Trophoblast cell (in vitro differentiated cells and primary cell): ENCODE data around the gene APOL5.

Experiments
- DNase-seq, 2 donors: peaks; one replicate each; pipeline ENCODE4 v3.0.0-alpha.2; 2016
- H2AFZ ChIP-seq: 2 replicates; pipeline ENCODE4 v1.6.1; 2013; ENCODE audit warnings: low read length, moderate library complexity, mild to moderate bottlenecking; ENCODE audit not compliant: insufficient read depth, poor library complexity
- H2AK5ac ChIP-seq: 2 replicates; pipeline ENCODE4 v1.6.1; 2013; ENCODE audit warnings: mild to moderate bottlenecking, low read length
- H2BK120ac ChIP-seq: 2 replicates; pipeline ENCODE4 v1.6.1; 2013; ENCODE audit warnings: low read length, mild to moderate bottlenecking, moderate library complexity; ENCODE audit not compliant: insufficient read depth, poor library complexity
- H2BK12ac ChIP-seq: 2 replicates; pipeline ENCODE4 v1.6.1; 2013; ENCODE audit warnings: mild to moderate bottlenecking, low read length, moderate library complexity
- H2BK5ac ChIP-seq: 2 replicates; pipeline ENCODE4 v1.6.1; 2013; ENCODE audit warnings: low read length, low read depth, moderate library complexity, mild to moderate bottlenecking; ENCODE audit not compliant: poor library complexity
- H3K14ac ChIP-seq: 2 replicates; pipeline ENCODE4 v1.6.1; 2013; ENCODE audit warnings: mild to moderate bottlenecking, low read length
- H3K18ac ChIP-seq: 2 replicates; pipeline ENCODE4 v1.6.1; 2013; ENCODE audit warnings: mild to moderate bottlenecking, low read length
- H3K23ac ChIP-seq: 2 replicates; pipeline ENCODE4 v1.6.1; 2013; ENCODE audit warnings: low read length
- H3K27ac ChIP-seq: 2 replicates; pipeline ENCODE4 v1.5.1; 2013; ENCODE audit warnings: low read depth, mild to moderate bottlenecking, inconsistent platforms, low read length, moderate library complexity
- H3K27me3 ChIP-seq: 2 replicates; pipeline ENCODE4 v1.6.1; 2013; ENCODE audit warnings: inconsistent platforms, mild to moderate bottlenecking, low read length, moderate library complexity; ENCODE audit not compliant: insufficient read depth
- H3K36me3 ChIP-seq, 2 experiments: 1 replicate in 1 of 2; 2 replicates in 1 of 2; pipeline ENCODE4 v1.6.1; 2013; ENCODE audit warnings: low read length in 2 of 2, mild to moderate bottlenecking in 2 of 2, moderate library complexity in 1 of 2; ENCODE audit not compliant: insufficient read depth in 2 of 2, control insufficient read depth in 1 of 2
- H3K4ac ChIP-seq: 2 replicates; pipeline ENCODE4 v1.6.1; 2013; ENCODE audit warnings: low read depth, mild to moderate bottlenecking, low read length, moderate library complexity
- H3K4me1 ChIP-seq, 2 experiments: 1 replicate in 1 of 2; 2 replicates in 1 of 2; pipeline ENCODE4 v1.6.1; 2013; ENCODE audit warnings: low read length in 2 of 2, mild to moderate bottlenecking in 2 of 2, moderate library complexity in 1 of 2; ENCODE audit not compliant: insufficient read depth in 2 of 2, control insufficient read depth in 1 of 2
- H3K4me2 ChIP-seq: 2 replicates; pipeline ENCODE4 v1.6.1; 2013; ENCODE audit warnings: inconsistent platforms, mild to moderate bottlenecking, low read length, moderate library complexity
- H3K4me3 ChIP-seq: 2 replicates; pipeline ENCODE4 v1.5.1; 2013; ENCODE audit warnings: mild to moderate bottlenecking, low read depth, low read length, inconsistent platforms
- H3K79me1 ChIP-seq: one replicate; pipeline ENCODE4 v1.6.1; 2013; ENCODE audit warnings: low read length
- H3K79me2 ChIP-seq: 2 replicates; pipeline ENCODE4 v1.6.1; 2013; ENCODE audit warnings: low read length, mild to moderate bottlenecking; ENCODE audit not compliant: control insufficient read depth, insufficient read depth, poor library complexity
- H3K9ac ChIP-seq: 2 replicates; pipeline ENCODE4 v1.6.1; 2013; ENCODE audit warnings: mild to moderate bottlenecking, low read length
- H3K9me3 ChIP-seq: 2 replicates; pipeline ENCODE4 v1.6.1; 2013; ENCODE audit warnings: low read depth, mild to moderate bottlenecking, control low read depth, inconsistent platforms, low read length; ENCODE audit not compliant: insufficient read depth
- H4K12ac ChIP-seq: 2 replicates; pipeline ENCODE4 v1.6.1; 2013; ENCODE audit warnings: low read depth, mild to moderate bottlenecking, low read length, moderate library complexity
- H4K8ac ChIP-seq: 2 replicates; pipeline ENCODE4 v1.6.1; 2013; ENCODE audit warnings: low read depth, mild to moderate bottlenecking, low read length, moderate library complexity
- H4K91ac ChIP-seq: one replicate; pipeline ENCODE4 v1.6.1; 2013; ENCODE audit warnings: low read depth, mild to moderate bottlenecking, low read length, moderate library complexity
- WGBS: extraction: QIAGEN DNeasy Blood & Tissue Kit; methylation state at CpG from one replicate; pipeline ENCODE4 v1.1.7; 2013; ENCODE audit warnings: missing lambda C conversion rate; ENCODE audit not compliant: insufficient read length, insufficient coverage; ENCODE audit errors: extremely low coverage; 5-methylcytosine and 5-hydroxymethylcytosine counted together

Gene APOL5

DNA sequence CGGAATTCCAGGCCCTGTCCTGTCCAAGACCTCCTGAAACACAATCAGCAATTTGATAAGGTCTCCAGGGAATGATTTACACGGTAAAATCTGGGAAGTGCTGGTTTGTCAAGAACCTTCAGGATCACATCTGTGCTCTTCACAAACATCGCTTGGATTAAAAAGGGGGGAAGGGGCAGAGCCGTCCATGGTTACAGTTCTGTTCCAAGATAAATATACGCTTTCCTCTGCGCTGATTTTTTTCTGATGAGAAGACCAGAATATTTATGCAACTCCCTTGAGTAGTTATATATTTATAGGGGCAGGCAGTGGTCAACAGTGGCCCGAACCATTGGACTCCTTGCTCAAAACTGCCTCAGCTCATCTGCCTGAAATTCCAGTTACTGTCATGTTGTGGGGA, 9.2 kb upstream of the APOL5 start:
- no peak overlapping the region for H3K23ac ChIP-seq
- H3K9me3 ChIP-seq, result no peaks in the 10 kb centered on the region
- H2AK5ac ChIP-seq, result no peak overlapping the region
- no peak overlapping the region for H3K27ac ChIP-seq
- H4K12ac ChIP-seq, result no peak overlapping the region
- DNase-seq, result no peak
- no peak overlapping the region for H2BK120ac ChIP-seq
- H3K4me3 ChIP-seq, result no peak overlapping the region
- no peak overlapping the region for H2BK5ac ChIP-seq
- H3K36me3 ChIP-seq, result no peaks in the 10 kb centered on the region
- no peak overlapping the region for H3K4ac ChIP-seq
- H2AFZ ChIP-seq, result no peak overlapping the region
- no peaks in the 10 kb centered on the region for H3K27me3 ChIP-seq
- no peak overlapping the region for H3K14ac ChIP-seq
- no peak overlapping the region for H2BK12ac ChIP-seq
- WGBS, result no CpG with 5 or more reads among the region's 7 CpGs
- H3K4me2 ChIP-seq, result no peak overlapping the region
- no peaks in the 10 kb centered on the region for H3K4me1 ChIP-seq
- H3K18ac ChIP-seq, result no peak overlapping the region
- H3K79me1 ChIP-seq, result no peaks in the 10 kb centered on the region
- H4K91ac ChIP-seq, result no peak overlapping the region
- H3K9ac ChIP-seq, result no peak overlapping the region
- H3K79me2 ChIP-seq, result peaks cover 3% of the 10 kb centered on the region
- H4K8ac ChIP-seq, result peak overlapping the region; percentile 10

- H3K14ac ChIP-seq, result no peak overlapping the region
- H3K4ac ChIP-seq, result no peak overlapping the region
- H4K8ac ChIP-seq, result peak overlapping the region; percentile 10
- H3K23ac ChIP-seq, result no peak overlapping the region
- H3K36me3 ChIP-seq, result no peaks in the 10 kb centered on the region
- no peak overlapping the region for H3K4me2 ChIP-seq
- H3K79me2 ChIP-seq, result peaks cover 3% of the 10 kb centered on the region
- no peaks in the 10 kb centered on the region for H3K27me3 ChIP-seq
- no peak overlapping the region for H4K91ac ChIP-seq
- no peak overlapping the region for H3K4me3 ChIP-seq
- H2BK5ac ChIP-seq, result no peak overlapping the region
- H2AFZ ChIP-seq, result no peak overlapping the region
- no peak overlapping the region for H2BK120ac ChIP-seq
- H3K9ac ChIP-seq, result no peak overlapping the region
- H2AK5ac ChIP-seq, result no peak overlapping the region
- no peak for DNase-seq
- H2BK12ac ChIP-seq, result no peak overlapping the region
- no peaks in the 10 kb centered on the region for H3K79me1 ChIP-seq
- no peaks in the 10 kb centered on the region for H3K4me1 ChIP-seq
- H3K9me3 ChIP-seq, result no peaks in the 10 kb centered on the region
- H3K18ac ChIP-seq, result no peak overlapping the region
- no peak overlapping the region for H3K27ac ChIP-seq
- WGBS, result no CpG with 5 or more reads among the region's 7 CpGs
- no peak overlapping the region for H4K12ac ChIP-seq
These were observed 8.8 kb upstream of the APOL5 start for GRCh38 chr22:35708917-35709316.

- Histone ChIP-seq H3K9ac (no peak overlapping the region), H2BK5ac (no peak overlapping the region), H4K12ac (no peak overlapping the region), H3K9me3 (no peaks in the 10 kb centered on the region), H3K14ac (no peak overlapping the region), H4K8ac (no peak overlapping the region), H3K4me2 (no peak overlapping the region), H2BK120ac (no peak overlapping the region), H3K18ac (no peak overlapping the region), H3K27me3 (no peaks in the 10 kb centered on the region), H2BK12ac (no peak overlapping the region), H3K4me1 (no peaks in the 10 kb centered on the region), H2AFZ (no peak overlapping the region), H3K27ac (no peak overlapping the region), H3K79me2 (peaks cover 2% of the 10 kb centered on the region), H3K36me3 (no peaks in the 10 kb centered on the region), H4K91ac (no peak overlapping the region), H3K23ac (no peak overlapping the region), H3K4me3 (no peak overlapping the region), H3K4ac (no peak overlapping the region), H2AK5ac (no peak overlapping the region), H3K79me1 (no peaks in the 10 kb centered on the region)
- DNase-seq, result no peak
- WGBS, result no CpG with 5 or more reads among the region's 4 CpGs
These were observed 6.3 kb upstream of the APOL5 start for GRCh38 chr22:35711336-35711735.

DNA sequence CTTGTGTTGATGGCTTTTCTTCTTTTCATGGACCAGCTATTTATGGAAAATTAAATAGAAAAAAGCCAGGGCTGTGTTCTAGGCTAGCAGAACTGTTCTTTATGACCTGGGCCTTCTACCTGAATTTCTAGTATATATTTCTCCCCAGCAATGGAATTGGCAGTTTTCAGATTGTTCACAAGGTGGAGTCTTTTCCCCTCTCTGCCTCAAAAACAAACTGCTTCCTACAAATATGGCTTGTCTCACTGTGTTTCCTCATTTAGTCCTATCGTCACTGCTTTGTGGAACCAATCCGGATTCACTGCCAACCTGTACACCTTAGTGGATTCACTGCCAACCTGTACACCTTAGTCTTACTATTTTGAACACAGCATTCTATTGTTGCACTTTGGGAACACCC, 5.0 kb upstream of the APOL5 start:
- no peak overlapping the region for H2AK5ac ChIP-seq
- no peaks in the 10 kb centered on the region for H3K4me1 ChIP-seq
- H3K36me3 ChIP-seq, result no peaks in the 10 kb centered on the region
- H3K27ac ChIP-seq, result no peak overlapping the region
- H3K4me3 ChIP-seq, result no peak overlapping the region
- no peak overlapping the region for H2AFZ ChIP-seq
- H2BK5ac ChIP-seq, result no peak overlapping the region
- H3K9me3 ChIP-seq, result no peaks in the 10 kb centered on the region
- no peak for DNase-seq
- H4K91ac ChIP-seq, result no peak overlapping the region
- H3K4ac ChIP-seq, result no peak overlapping the region
- no peak overlapping the region for H3K9ac ChIP-seq
- H3K27me3 ChIP-seq, result no peaks in the 10 kb centered on the region
- H4K12ac ChIP-seq, result no peak overlapping the region
- no peak overlapping the region for H2BK12ac ChIP-seq
- no peaks in the 10 kb centered on the region for H3K79me2 ChIP-seq
- H3K4me2 ChIP-seq, result no peak overlapping the region
- H3K23ac ChIP-seq, result no peak overlapping the region
- no CpG with 5 or more reads among the region's 2 CpGs for WGBS
- no peaks in the 10 kb centered on the region for H3K79me1 ChIP-seq
- H3K14ac ChIP-seq, result no peak overlapping the region
- no peak overlapping the region for H2BK120ac ChIP-seq
- no peak overlapping the region for H4K8ac ChIP-seq
- H3K18ac ChIP-seq, result no peak overlapping the region
